Measurements from ENCODE around the gene SKI. TPM values are rescaled to one million over a fixed set of nuclear protein-coding genes. Genes with fewer than 3 reads are reported as not detected.

The SKI gene
- total RNA-seq, 1 experiment from 2014 or later = 53.7 TPM

GRCh38 chr1:2296614-2297013 lies 68.5 kb downstream of the SKI start:
- CTCF ChIA-PET = interaction anchor here (0.7 kb wide), 1 partner anchor 102 kb away, joined by 3 read pairs; the partner anchor contains the start of gene FAAP20
- no peaks in the 10 kb centered on the region for H3K9me3 Mint-ChIP-seq (ENCODE audit: unreplicated experiment)

GRCh38 chr1:2297246-2298011 lies 69.3 kb downstream of the SKI start:
- CTCF ChIA-PET = interaction anchor here (0.6 kb wide), 1 partner anchor 277 kb away, joined by 5 read pairs; no protein-coding TSS in a partner anchor
- no peak for TF ChIP-seq CTCF (IDR thresholded peaks at IDR 0.05; ENCODE audit: unreplicated experiment)
- BruUV-seq (replicated peaks) = no TSS peak

More at GRCh38 chr1:2296614-2297013, 68.5 kb downstream of the SKI start:
- POLR2A ChIA-PET = no interaction called here
- H3K27ac Mint-ChIP-seq (ENCODE audit: low read depth, unreplicated experiment) = no peak overlapping the region
- DNase-seq (ENCODE audit: unreplicated experiment) = no peak
- no peak overlapping the region for H3K4me3 Mint-ChIP-seq (ENCODE audit: unreplicated experiment)
- peaks cover 7% of the 10 kb centered on the region for H3K4me1 Mint-ChIP-seq (ENCODE audit: insufficient read depth, unreplicated experiment)
- no peaks in the 10 kb centered on the region for H3K27me3 Mint-ChIP-seq (ENCODE audit: insufficient read depth, unreplicated experiment)
- H3K36me3 Mint-ChIP-seq (ENCODE audit: insufficient read depth, unreplicated experiment) = peaks cover 19% of the 10 kb centered on the region
- no TSS peak for BruUV-seq (replicated peaks)
- TF ChIP-seq CTCF (IDR thresholded peaks at IDR 0.05; ENCODE audit: unreplicated experiment) = no peak
- intact Hi-C loops (cut with micrococcal nuclease) = loop anchor here (10.0 kb wide), 1 partner anchor 102 kb away; the partner anchor contains the start of gene FAAP20

GRCh38 chr1:2298685-2299084 lies 70.6 kb downstream of the SKI start:
- BruUV-seq (replicated peaks) = no TSS peak
- Mint-ChIP-seq H3K27ac (ENCODE audit: low read depth, unreplicated experiment) (peak overlapping the region; percentile 39), H3K36me3 (ENCODE audit: insufficient read depth, unreplicated experiment) (peaks cover 20% of the 10 kb centered on the region), H3K4me3 (ENCODE audit: unreplicated experiment) (no peak overlapping the region), H3K9me3 (ENCODE audit: unreplicated experiment) (no peaks in the 10 kb centered on the region), H3K4me1 (ENCODE audit: insufficient read depth, unreplicated experiment) (peaks cover 2% of the 10 kb centered on the region), H3K27me3 (ENCODE audit: insufficient read depth, unreplicated experiment) (no peaks in the 10 kb centered on the region)
- intact Hi-C loops (cut with micrococcal nuclease) = loop anchor here (10.0 kb wide), 1 partner anchor 104 kb away; the partner anchor contains the start of gene FAAP20
- TF ChIP-seq CTCF (IDR thresholded peaks at IDR 0.05; ENCODE audit: unreplicated experiment) = no peak
- DNase-seq (ENCODE audit: unreplicated experiment) = no peak
- POLR2A ChIA-PET = no interaction called here
- CTCF ChIA-PET = no interaction called here

More at GRCh38 chr1:2297246-2298011, 69.3 kb downstream of the SKI start:
- DNase-seq (ENCODE audit: unreplicated experiment) = no peak
- Mint-ChIP-seq H3K27ac (ENCODE audit: low read depth, unreplicated experiment) (no peak overlapping the region), H3K9me3 (ENCODE audit: unreplicated experiment) (no peaks in the 10 kb centered on the region), H3K27me3 (ENCODE audit: insufficient read depth, unreplicated experiment) (no peaks in the 10 kb centered on the region), H3K36me3 (ENCODE audit: insufficient read depth, unreplicated experiment) (peaks cover 19% of the 10 kb centered on the region), H3K4me3 (ENCODE audit: unreplicated experiment) (no peak overlapping the region), H3K4me1 (ENCODE audit: insufficient read depth, unreplicated experiment) (peaks cover 7% of the 10 kb centered on the region)
- intact Hi-C loops (cut with micrococcal nuclease) = loop anchor here (10.0 kb wide), 1 partner anchor 103 kb away; the partner anchor contains the start of gene FAAP20
- POLR2A ChIA-PET = no interaction called here

- ChIA-PET CTCF (no interaction called here), POLR2A (no interaction called here)
- no peaks in the 10 kb centered on the region for H3K9me3 Mint-ChIP-seq (ENCODE audit: unreplicated experiment)
- no TSS peak for BruUV-seq (replicated peaks)
- intact Hi-C loops (cut with micrococcal nuclease) = loop anchor here (10.0 kb wide), 1 partner anchor 104 kb away; the partner anchor contains the start of gene FAAP20
- H3K4me3 Mint-ChIP-seq (ENCODE audit: unreplicated experiment) = no peak overlapping the region
- no peak overlapping the region for H3K27ac Mint-ChIP-seq (ENCODE audit: low read depth, unreplicated experiment)
- H3K4me1 Mint-ChIP-seq (ENCODE audit: insufficient read depth, unreplicated experiment) = no peaks in the 10 kb centered on the region
- no peak for TF ChIP-seq CTCF (IDR thresholded peaks at IDR 0.05; ENCODE audit: unreplicated experiment)
- no peak for DNase-seq (ENCODE audit: unreplicated experiment)
- no peaks in the 10 kb centered on the region for H3K27me3 Mint-ChIP-seq (ENCODE audit: insufficient read depth, unreplicated experiment)
- H3K36me3 Mint-ChIP-seq (ENCODE audit: insufficient read depth, unreplicated experiment) = peaks cover 23% of the 10 kb centered on the region
Observed at GRCh38 chr1:2299131-2299627, 71.1 kb downstream of the SKI start.

Measured in MCF 10A (cell line).